Mesothelial cell of epicardium (in vitro differentiated cells): ENCODE data around the gene ZIC2. TPM values are rescaled to one million over a fixed set of nuclear protein-coding genes. Genes with fewer than 3 reads are reported as not detected.
A peak's percentile ranks its signal among the peaks of the same experiment; 100 is the strongest.

Experiments
- DNase-seq, 2 experiments: peaks; one replicate each; pipeline ENCODE4 v3.0.0; 2021; ENCODE audit warnings: low spot score in 2 of 2; ENCODE audit not compliant: unreplicated experiment in 2 of 2
- H3K27ac Mint-ChIP-seq: 2 replicates; pipeline ENCODE4 v1.8.0; 2021; ENCODE audit warnings: mixed read lengths
- H3K27me3 Mint-ChIP-seq: 2 replicates; pipeline ENCODE4 v1.8.0; 2021; ENCODE audit warnings: low read depth, mixed read lengths
- H3K36me3 Mint-ChIP-seq: 2 replicates; pipeline ENCODE4 v1.8.0; 2021; ENCODE audit warnings: mixed read lengths
- H3K4me1 Mint-ChIP-seq: 2 replicates; pipeline ENCODE4 v1.8.0; 2021; ENCODE audit warnings: mixed read lengths
- H3K4me3 Mint-ChIP-seq: 2 replicates; pipeline ENCODE4 v1.8.0; 2021; ENCODE audit warnings: mild to moderate bottlenecking, moderate library complexity, mixed read lengths
- H3K9me3 Mint-ChIP-seq: 2 replicates; pipeline ENCODE4 v1.8.0; 2021; ENCODE audit warnings: mixed read lengths
- total RNA-seq: library from RNA; stranded (reverse); gene quantifications from 3 replicates; pipeline ENCODE4 v1.2.1, GENCODE V29; 2021
- TF ChIP-seq, protein P1 (sequence below): fragments of 200-600 bp; sonication (generic); IDR thresholded peaks from one replicate; pipeline ENCODE4 v1.5.0; 2021; ENCODE audit warnings: antibody characterized with exemption; ENCODE audit not compliant: unreplicated experiment

Gene ZIC2
- 0.47 TPM in 1 of 3 replicates, not detected in the others for total RNA-seq

DNA sequence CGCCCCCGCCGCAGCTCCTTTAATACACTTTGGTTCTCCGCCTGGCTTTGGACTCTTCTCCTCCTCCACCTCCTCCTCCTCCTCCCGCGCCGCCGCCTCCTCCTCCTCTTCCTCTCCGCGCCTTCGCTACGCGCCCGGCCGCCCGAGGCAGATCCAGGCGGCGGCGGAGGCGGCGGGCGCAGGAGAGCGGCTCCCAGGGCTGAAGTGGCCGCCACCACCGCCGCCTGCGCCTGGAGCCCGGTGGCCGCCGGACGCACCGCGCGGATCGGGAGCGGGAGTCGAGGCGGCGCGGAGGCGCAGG lies at the start of gene ZIC2:
Gene ZIC2, plus strand, starts transcription at position 50 of the 301 bp plus-strand sequence. CDS start 281 bp downstream, outside the sequence.
- H3K27me3 Mint-ChIP-seq, result peaks cover 79% of the 10 kb centered on the region
- H3K27ac Mint-ChIP-seq, result no peak within 1 kb of the TSS
- TF ChIP-seq, protein P1, sequence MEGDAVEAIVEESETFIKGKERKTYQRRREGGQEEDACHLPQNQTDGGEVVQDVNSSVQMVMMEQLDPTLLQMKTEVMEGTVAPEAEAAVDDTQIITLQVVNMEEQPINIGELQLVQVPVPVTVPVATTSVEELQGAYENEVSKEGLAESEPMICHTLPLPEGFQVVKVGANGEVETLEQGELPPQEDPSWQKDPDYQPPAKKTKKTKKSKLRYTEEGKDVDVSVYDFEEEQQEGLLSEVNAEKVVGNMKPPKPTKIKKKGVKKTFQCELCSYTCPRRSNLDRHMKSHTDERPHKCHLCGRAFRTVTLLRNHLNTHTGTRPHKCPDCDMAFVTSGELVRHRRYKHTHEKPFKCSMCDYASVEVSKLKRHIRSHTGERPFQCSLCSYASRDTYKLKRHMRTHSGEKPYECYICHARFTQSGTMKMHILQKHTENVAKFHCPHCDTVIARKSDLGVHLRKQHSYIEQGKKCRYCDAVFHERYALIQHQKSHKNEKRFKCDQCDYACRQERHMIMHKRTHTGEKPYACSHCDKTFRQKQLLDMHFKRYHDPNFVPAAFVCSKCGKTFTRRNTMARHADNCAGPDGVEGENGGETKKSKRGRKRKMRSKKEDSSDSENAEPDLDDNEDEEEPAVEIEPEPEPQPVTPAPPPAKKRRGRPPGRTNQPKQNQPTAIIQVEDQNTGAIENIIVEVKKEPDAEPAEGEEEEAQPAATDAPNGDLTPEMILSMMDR, result no peak

GRCh38 chr13:99932912-99933311 lies 48.7 kb upstream of the ZIC2 start:
- Mint-ChIP-seq H3K27me3 (peaks cover 35% of the 10 kb centered on the region), H3K4me1 (peaks cover 9% of the 10 kb centered on the region), H3K36me3 (no peaks in the 10 kb centered on the region), H3K9me3 (peaks cover 3% of the 10 kb centered on the region), H3K27ac (no peak overlapping the region), H3K4me3 (no peak overlapping the region)
- no peak for DNase-seq
- TF ChIP-seq, protein P1, result no peak

More for the DNA sequence above, at the start of gene ZIC2:
- H3K4me3 Mint-ChIP-seq, result peak within 1 kb of the TSS; percentile 20
- no peaks in the 10 kb centered on the region for H3K9me3 Mint-ChIP-seq
- no peaks in the 10 kb centered on the region for H3K36me3 Mint-ChIP-seq
- no peak for DNase-seq
- H3K4me1 Mint-ChIP-seq, result peaks cover 6% of the 10 kb centered on the region

DNA sequence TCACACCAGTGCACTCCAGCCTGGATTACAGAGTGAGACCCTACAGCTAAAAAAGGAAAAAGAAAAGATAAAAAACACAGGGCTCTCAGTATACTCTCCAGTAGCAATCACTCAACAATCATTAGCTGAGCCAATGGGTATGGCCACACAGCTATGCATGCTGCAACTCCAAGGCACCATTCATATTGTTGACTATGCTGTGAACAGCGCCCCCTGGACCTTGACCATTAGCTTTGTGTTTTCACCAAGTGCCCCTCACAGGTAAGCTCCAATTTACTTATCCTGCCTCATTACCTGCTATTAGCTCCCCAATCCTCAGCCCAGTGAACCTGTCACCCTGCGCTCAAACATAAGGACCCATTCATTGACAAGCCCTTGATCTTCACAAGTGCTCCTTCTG lies 45.8 kb upstream of the ZIC2 start:
- no peak overlapping the region for H3K4me3 Mint-ChIP-seq
- no peak for DNase-seq
- TF ChIP-seq, protein P1, result no peak
- no peaks in the 10 kb centered on the region for H3K36me3 Mint-ChIP-seq
- no peak overlapping the region for H3K27ac Mint-ChIP-seq
- peaks cover 3% of the 10 kb centered on the region for H3K9me3 Mint-ChIP-seq
- peaks cover 52% of the 10 kb centered on the region for H3K27me3 Mint-ChIP-seq
- peaks cover 3% of the 10 kb centered on the region for H3K4me1 Mint-ChIP-seq

- TF ChIP-seq, protein P1, result no peak
- no peak for DNase-seq
- no peak overlapping the region for H3K27ac Mint-ChIP-seq
- H3K27me3 Mint-ChIP-seq, result peaks cover 57% of the 10 kb centered on the region
- H3K9me3 Mint-ChIP-seq, result no peaks in the 10 kb centered on the region
- no peaks in the 10 kb centered on the region for H3K4me1 Mint-ChIP-seq
- H3K4me3 Mint-ChIP-seq, result no peak overlapping the region
- no peaks in the 10 kb centered on the region for H3K36me3 Mint-ChIP-seq
Measured at GRCh38 chr13:99938635-99939034, 42.9 kb upstream of the ZIC2 start.

DNA sequence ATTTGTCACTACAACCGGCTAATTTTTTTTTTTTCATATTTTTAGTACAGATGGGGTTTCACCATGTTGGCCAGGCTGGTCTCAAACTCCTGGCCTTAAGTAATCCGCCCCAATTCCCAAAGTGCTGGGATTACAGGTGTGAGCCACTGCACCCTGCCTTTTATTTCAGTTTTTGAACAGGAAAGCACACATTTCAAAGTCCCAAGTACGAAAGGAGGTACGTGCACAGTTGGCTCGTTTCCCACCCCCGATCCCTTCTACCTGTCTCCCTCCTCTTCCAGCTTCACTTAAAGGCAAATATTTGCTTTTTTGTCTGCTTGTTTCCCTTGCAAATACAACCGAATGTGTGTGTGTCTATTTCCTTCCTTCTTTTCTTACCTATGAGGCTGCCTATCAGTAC lies 40.5 kb upstream of the ZIC2 start:
- Mint-ChIP-seq H3K36me3 (no peaks in the 10 kb centered on the region), H3K27ac (no peak overlapping the region), H3K9me3 (no peaks in the 10 kb centered on the region), H3K4me3 (no peak overlapping the region), H3K27me3 (peaks cover 55% of the 10 kb centered on the region), H3K4me1 (no peaks in the 10 kb centered on the region)
- DNase-seq, result no peak
- TF ChIP-seq, protein P1, result no peak

DNA sequence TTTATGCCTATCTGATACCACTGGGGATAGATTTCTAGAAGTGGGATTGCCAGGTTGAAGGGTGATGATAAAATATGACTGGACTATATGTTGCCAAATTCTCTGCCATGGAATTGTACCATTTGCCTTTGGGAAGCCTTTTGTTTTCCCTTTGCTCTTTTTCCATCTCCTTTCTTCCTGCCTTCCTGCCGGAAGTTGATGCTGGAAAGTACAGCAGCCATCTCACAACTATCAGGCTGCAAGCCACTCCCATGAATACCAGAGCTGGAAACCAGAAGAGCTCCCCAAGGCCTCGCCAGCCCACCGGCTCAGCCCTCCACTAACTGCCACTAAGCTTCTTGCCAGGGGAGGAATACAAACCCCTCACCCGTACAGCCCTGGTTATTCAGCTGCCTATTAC lies 39.7 kb upstream of the ZIC2 start:
- no peak overlapping the region for H3K27ac Mint-ChIP-seq
- H3K36me3 Mint-ChIP-seq, result no peaks in the 10 kb centered on the region

More for the DNA sequence above, 39.7 kb upstream of the ZIC2 start:
- H3K4me1 Mint-ChIP-seq, result no peaks in the 10 kb centered on the region
- no peak for DNase-seq
- H3K4me3 Mint-ChIP-seq, result no peak overlapping the region
- H3K27me3 Mint-ChIP-seq, result peaks cover 54% of the 10 kb centered on the region
- H3K9me3 Mint-ChIP-seq, result no peaks in the 10 kb centered on the region
- TF ChIP-seq, protein P1, result no peak
